ENCODE data around the gene OSBPL2. TPM values are rescaled to one million over a fixed set of nuclear protein-coding genes. Genes with fewer than 3 reads are reported as not detected.

Gene OSBPL2
- total and polyA plus RNA-seq, 9 of the 15 experiments (the other 6 are each of a cell fraction or from before 2014, with no cell fraction given) = 2.5 to 25.6 (median 14.1) TPM

DNA sequence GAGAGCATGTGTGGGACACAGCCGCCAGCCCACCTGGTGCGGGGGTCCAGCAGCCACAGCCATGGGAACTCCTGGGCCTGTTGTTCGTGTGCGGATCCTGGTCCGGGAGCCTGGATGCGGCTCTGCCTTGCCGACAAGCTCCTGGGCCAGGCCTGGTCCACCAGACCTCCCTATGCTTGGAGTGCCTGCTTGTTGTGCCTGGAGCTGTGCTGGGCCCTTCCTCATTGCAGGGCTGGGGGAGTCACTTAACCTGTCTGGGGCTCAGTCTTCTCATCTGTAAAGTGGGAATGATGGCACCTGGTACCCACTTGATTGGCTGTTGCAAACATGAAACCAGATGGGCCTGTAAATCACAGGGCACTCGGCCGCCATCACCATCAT lies 2.6 kb upstream of the OSBPL2 start:
- CTCF ChIA-PET (ENCODE audit: low intra/inter-chr PET ratio) = no interaction called here
- no peak for ATAC-seq
- Histone ChIP-seq H3K36me3 (ENCODE audit: control insufficient read depth, insufficient read depth, low read length) (peaks cover 6% of the 10 kb centered on the region; the same call in 2 of the 3 replicates), H3K4me1 (replicated peaks in 1 of 2; ENCODE audit: control insufficient read depth in 2 of 2, insufficient read depth in 2 of 2, low read length in 2 of 2) (peaks cover 12 to 53% of the 10 kb centered on the region in 2 experiments; a peak in 4 of 5 replicates), H3K4me2 (ENCODE audit: insufficient read depth, low read length) (no peak overlapping the region), H3K4me3 (no peak overlapping the region), H3K9me1 (ENCODE audit: control insufficient read depth, insufficient read depth, low read length) (peaks cover 11% of the 10 kb centered on the region), H3K27me3 (ENCODE audit: control insufficient read depth in 2 of 2, insufficient read depth in 2 of 2, low read length in 2 of 2) (no peaks in the 10 kb centered on the region), H2AFZ (ENCODE audit: low read depth, low read length) (no peak overlapping the region), H3K79me2 (ENCODE audit: control insufficient read depth, insufficient read depth, low read length) (peaks cover 19% of the 10 kb centered on the region), H3K9ac (ENCODE audit: insufficient read depth in 1 of 2, low read depth in 2 of 2, low read length in 2 of 2) (peak overlapping the region in 1 of 2 experiments; percentile 49; a peak in 1 of 4 replicates), H3K27ac (ENCODE audit: extremely low read depth, low read depth, low read length) (no peak overlapping the region), H4K20me1 (replicated peaks; ENCODE audit: control insufficient read depth, insufficient read depth, low read length) (peaks cover 11% of the 10 kb centered on the region), H3K9me3 (replicated peaks; ENCODE audit: control insufficient read depth, insufficient read depth, low read depth, low read length) (0 out of 2 replicates have a peak, but pooled peaks cover 1% of the 10 kb centered on the region)
- no peak for FAIRE-seq
- TF ChIP-seq CBFA2T2 (conservative IDR thresholded peaks at IDR 0.05) = no peak
- TF ChIP-seq, protein P1, sequence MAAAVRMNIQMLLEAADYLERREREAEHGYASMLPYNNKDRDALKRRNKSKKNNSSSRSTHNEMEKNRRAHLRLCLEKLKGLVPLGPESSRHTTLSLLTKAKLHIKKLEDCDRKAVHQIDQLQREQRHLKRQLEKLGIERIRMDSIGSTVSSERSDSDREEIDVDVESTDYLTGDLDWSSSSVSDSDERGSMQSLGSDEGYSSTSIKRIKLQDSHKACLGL (CRISPR knock-in tag; IDR thresholded peaks at IDR 0.05; ENCODE audit: borderline replicate concordance, poor library complexity, severe bottlenecking) = no peak
- TF ChIP-seq ZNF764 (CRISPR knock-in tag; IDR thresholded peaks at IDR 0.05; ENCODE audit: low read depth) = no peak
- no peak for TF ChIP-seq SMAD2 (IDR thresholded peaks at IDR 0.05; ENCODE audit: low read depth, low read length)
- TF ChIP-seq, protein P2, sequence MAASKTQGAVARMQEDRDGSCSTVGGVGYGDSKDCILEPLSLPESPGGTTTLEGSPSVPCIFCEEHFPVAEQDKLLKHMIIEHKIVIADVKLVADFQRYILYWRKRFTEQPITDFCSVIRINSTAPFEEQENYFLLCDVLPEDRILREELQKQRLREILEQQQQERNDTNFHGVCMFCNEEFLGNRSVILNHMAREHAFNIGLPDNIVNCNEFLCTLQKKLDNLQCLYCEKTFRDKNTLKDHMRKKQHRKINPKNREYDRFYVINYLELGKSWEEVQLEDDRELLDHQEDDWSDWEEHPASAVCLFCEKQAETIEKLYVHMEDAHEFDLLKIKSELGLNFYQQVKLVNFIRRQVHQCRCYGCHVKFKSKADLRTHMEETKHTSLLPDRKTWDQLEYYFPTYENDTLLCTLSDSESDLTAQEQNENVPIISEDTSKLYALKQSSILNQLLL (CRISPR knock-in tag; IDR thresholded peaks at IDR 0.05; ENCODE audit: borderline replicate concordance) = no peak
- TF ChIP-seq HDAC2 (IDR thresholded peaks at IDR 0.05) = peak; percentile 18; the same call in 1 of the 2 replicates
- TF ChIP-seq EZH2 (IDR thresholded peaks at IDR 0.05; ENCODE audit: borderline replicate concordance, low read depth, low read length) = no peak
- TF ChIP-seq KDM1A (IDR thresholded peaks at IDR 0.05) = peak; percentile 43 to 54
- peak; percentile 36 for TF ChIP-seq RBM25 (IDR thresholded peaks at IDR 0.05; ENCODE audit: low read depth, low read length, severe bottlenecking)
- 0 out of 2 replicates have a peak, but pooled peaks have one; percentile 20 for TF ChIP-seq CBX1 (IDR thresholded peaks at IDR 0.05; ENCODE audit: low read depth)
- no peak for TF ChIP-seq ZNF239 (CRISPR knock-in tag; IDR thresholded peaks at IDR 0.05)
- peak; percentile 76 for TF ChIP-seq BCOR (IDR thresholded peaks at IDR 0.05)
- TF ChIP-seq ARID2 (IDR thresholded peaks at IDR 0.05) = no peak
- 34% methylated on average over 8 of the region's 9 CpGs for WGBS (ENCODE audit: insufficient coverage, low coverage, missing lambda C conversion rate)
- no peak for DNase-seq (ENCODE audit: extremely low read depth in 1 of 4, low spot score in 3 of 4)
- BruUV-seq (replicated peaks) = no TSS peak
- POLR2A ChIA-PET = interaction anchor here (1.2 to 1.5 kb wide), 3 partner anchors 10 to 20 kb away, joined by 3 to 4 read pairs (median 3); no protein-coding TSS in a partner anchor
- in situ Hi-C loops (cut with MboI) = no loop called here
- intact Hi-C loops (cut with micrococcal nuclease) = no loop called here

Measured in K562 (cell line).